Erythroblast (primary cell): ENCODE data around the gene SENP1.

Experiments used
- GATA1 ChIP-seq: IDR thresholded peaks from 2 replicates; pipeline ENCODE4 v1.6.1; 2011; ENCODE audit warnings: low read depth, mild to moderate bottlenecking, control low read depth, low read length, moderate library complexity
- POLR2A ChIP-seq: IDR thresholded peaks from 2 replicates; pipeline ENCODE4 v1.6.1; 2011; ENCODE audit warnings: mild to moderate bottlenecking, low read length

GRCh38 chr12:48051681-48052080 lies 54.2 kb downstream of the SENP1 start:
- TF ChIP-seq POLR2A (no peak), GATA1 (no peak)
